HG03045 (cell line): ENCODE data around the gene SCRN1.

Experiments
- ATAC-seq: cut with Tn5 transposase; IDR thresholded peaks from one replicate; pipeline ENCODE4 v1.9.1; 2021; ENCODE audit warnings: mild to moderate bottlenecking, moderate library complexity; ENCODE audit not compliant: unreplicated experiment

Gene SCRN1

DNA sequence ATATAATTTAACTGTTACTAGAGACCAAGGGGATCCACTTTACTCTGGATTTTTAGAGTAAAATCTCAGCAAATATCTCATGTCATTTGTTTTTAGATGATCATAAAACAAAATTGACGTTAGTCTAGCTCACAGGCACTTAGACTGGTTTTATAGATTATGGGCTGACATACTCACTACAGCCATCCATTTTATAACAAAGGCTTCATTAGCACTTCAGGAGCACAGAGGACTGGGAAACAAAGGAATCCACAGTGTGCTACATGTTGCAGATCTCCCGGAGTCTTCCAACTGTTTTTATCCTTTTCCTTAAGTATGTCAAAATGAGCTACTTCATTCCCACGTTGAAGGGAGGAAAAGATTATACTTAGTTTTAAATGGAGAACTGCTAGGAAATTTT is 15.9 kb upstream of the SCRN1 start:
- no peak for ATAC-seq

DNA sequence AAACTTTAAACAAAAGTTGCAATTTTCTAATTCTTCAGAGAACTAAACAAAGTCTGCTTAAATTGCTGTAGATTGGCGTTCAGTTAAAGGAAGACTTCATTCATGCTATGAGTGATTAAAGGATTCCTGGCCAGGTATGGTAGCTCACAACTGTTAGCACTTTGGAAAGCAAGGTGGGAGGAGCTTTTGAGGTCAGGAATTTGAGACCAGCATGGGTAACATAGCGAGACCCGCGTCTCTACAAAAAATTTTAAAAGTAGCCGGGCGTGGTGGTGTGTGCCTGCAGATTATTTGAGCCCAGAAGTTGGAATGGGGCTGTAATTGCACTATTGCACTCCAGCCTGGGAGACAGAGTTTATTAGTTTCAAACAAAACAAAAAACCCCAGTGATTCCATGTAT is 13.5 kb upstream of the SCRN1 start:
- ATAC-seq: no peak

DNA sequence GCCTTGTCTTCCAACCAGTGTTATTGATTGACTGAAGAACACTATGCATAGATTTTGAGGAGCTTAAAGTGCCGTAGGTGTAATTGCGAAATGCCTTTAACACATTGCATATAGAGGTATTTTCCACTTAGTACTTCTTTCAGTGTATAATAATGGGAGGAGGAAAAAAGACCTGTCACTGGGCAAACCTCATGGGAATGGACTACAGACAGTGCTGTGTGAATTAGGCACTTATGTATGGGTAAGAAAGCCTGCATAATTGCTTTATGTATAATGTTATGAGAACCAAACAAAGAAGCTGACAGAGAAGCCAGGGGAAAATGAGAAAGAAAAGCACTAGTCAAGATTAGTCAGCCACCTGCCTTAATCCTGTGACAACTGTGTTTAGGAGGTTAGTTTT is 12.4 kb upstream of the SCRN1 start:
- no peak for ATAC-seq

DNA sequence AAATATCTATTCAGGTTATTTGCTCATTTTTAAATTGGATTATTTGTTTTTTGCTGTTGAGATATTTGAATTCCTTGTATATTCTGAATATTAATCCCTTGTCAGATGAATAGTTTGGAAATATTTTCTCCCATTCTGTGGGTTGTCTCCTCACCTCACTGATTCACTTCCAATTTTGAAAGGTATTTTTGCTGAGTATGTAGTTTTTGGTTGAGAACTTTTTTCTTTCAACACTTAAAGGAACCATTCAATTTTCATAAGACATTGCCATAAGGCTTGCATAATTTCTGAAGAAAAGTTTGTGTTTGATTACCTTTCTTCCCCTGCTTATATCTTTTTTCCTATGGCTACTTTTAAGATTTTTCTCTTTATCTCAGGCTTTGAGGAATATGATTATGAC is 8.9 kb upstream of the SCRN1 start:
- no peak for ATAC-seq

DNA sequence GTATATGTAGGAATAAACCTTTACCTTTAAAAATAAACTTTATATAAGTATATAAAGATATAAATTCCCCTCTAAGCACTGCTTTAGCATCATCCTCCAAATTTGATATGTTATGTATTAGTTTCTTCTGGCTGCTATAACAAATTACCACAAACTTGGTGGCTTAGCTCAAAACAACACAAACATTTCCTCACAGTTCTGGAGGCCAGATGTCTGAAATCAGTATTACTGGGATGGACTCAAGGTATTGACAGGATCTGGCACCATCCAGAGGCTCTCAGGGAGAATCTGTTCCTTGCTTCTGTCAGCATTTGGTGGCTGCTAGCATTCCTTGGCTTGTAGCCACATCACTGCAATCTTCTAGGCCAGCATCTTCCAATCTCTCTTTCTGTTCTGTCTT is 6.7 kb upstream of the SCRN1 start:
- no peak for ATAC-seq

DNA sequence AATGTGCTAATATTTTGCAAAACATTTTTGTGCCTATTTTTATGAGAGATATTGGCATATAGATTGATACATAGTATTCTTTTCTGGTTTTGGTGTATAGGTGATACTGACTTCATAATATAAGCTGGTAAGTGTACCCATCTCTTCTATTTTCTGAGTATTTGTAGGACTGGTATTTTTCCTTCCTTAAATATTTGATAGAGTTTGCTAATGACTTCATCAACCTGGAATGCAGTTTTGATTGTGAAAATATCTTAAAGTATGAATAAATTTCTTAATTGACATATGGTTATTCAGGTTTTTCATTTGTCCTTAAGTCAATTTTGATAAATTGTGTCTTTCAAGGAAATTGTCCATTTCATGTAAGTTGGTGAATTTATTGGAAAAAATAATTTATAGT is 6.1 kb upstream of the SCRN1 start:
- no peak for ATAC-seq

DNA sequence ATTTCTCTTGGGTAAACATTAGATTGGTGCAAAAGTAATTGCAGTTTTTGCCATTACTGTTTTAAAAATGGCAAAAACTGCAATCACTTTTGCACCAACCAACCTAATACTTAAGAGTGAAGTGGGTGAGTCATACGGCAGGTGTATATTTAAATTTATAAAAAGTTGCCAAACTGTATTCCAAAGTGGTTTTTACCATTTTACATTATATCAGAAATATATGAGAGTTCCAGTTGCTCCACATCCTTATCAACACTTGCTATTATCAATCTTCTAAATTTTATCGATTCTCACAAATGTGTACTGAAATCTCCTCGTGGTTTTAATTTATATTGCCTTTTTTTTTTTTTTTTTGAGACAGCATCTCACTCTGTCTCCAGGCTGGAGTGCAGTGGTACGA is 3.5 kb upstream of the SCRN1 start:
- no peak for ATAC-seq

DNA sequence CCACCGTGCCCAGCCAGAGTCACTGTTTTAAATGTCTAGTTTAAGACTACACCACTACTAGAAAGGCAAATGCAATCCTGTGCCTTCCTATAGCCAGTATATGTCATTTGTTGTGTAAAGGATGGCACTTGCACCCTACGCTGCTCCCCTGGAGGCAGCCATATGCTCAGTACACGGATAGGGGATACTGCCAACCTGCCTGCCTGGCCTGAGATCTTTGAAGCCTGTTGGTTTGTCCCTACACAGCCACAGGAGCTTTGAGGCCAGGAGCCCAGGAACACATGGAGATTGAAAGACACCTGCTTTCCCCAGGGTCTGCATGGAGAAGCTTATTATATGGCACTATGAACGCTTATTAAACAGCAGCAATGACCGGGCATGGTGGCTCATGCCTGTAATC is 2.3 kb upstream of the SCRN1 start:
- ATAC-seq: no peak

DNA sequence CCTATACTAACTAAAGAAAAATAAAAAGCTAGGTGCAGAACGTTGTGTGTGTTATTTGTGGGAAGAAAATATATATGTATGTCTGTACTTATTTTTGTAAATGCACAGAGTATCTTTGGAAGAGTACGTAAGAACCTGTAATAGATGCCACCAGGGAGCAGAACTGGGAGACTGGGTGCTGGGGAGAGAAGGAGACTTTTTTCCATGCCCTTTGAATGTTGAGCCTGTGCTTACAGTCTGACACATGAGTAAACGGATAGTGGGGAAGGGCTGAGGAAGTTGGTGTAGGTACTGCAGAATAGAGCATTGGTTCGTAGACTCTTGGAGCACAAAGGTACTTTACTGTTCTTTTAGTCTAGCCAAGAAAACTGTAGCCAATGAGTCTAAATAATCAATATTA is 1.3 kb upstream of the SCRN1 start:
- no peak for ATAC-seq

DNA sequence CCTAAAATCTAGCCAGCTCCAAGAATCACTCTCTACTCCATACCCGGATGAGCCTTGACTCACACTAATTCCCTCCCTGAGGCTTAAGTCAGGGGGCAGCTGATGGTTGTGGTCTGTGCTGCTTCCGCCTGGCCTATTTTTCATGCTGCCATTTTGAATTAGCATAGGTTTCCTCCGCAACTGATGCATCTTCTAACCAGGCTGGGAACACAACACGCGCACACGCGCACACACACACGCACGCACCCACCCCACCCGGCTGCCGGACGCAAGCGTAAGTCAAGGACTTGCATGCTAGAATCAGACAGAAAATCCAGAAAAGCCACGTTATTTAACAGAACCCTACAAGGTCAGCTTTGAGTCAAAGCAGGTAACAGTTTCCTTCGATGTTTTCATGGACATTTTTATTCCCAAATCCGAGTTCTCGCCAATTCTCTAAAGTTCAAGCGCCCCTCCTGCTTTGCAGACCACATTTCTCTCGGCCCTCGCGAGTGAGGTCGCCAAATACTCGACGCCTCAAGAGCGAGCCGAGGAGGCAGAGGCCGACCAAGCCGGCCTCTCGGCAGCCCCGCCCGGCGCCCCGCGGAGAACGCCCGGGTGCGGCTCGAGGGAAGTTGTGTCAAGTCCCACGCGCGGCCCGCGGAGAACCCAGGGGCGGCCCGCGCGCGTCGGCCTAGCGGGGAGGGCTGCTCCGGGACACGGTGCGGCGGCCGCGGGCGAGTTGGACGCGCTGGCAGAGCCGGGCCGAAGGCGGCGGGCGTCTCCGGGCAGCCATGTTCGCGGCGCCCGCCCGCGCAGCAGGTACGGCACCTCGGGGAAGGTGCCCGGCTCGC is 961 bp downstream of the SCRN1 start:
- peak; percentile 37 for ATAC-seq

DNA sequence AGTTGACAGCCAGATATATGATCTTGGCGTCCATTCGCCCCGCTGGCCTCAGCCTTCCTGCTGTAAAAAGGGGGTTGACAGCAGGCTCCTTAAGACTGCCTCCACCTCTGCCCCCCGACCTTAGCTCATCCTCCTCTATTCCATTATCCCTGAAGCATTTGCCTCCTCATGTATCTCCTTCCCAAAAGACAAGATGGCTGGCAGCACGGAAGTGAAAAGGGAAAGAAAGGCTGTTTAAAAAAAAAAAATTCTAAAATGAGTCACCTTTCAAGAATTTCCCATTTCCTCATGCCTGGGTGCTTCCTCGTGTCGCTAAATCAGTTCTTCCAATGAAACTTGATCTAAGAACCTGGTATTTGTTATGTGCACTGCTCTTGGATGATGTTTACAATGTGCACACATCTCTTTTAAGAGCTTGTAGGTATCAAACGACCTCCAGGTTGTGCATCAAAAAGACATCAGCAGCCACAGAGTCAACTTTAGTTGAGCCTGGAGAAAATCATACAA is 1.7 kb downstream of the SCRN1 start:
- no peak for ATAC-seq

DNA sequence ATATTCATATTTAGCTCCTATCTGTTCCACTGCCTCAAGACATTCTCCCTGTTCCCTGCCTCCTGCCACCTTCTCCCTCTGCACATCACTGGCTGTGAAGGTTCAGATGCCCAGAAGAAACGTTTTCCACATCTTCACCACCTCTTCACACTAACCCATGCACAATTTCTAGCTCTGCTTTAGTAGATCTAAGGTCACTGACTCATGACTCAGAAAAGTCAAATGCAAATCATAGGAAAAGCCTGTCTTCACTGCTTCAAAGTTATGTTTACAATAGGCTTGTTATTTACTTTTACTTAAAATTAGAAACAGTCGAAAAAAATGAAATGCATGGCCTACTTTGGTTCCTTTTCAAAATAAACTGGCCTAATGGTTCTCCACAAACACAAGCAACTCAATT is 2.5 kb downstream of the SCRN1 start:
- ATAC-seq: no peak

DNA sequence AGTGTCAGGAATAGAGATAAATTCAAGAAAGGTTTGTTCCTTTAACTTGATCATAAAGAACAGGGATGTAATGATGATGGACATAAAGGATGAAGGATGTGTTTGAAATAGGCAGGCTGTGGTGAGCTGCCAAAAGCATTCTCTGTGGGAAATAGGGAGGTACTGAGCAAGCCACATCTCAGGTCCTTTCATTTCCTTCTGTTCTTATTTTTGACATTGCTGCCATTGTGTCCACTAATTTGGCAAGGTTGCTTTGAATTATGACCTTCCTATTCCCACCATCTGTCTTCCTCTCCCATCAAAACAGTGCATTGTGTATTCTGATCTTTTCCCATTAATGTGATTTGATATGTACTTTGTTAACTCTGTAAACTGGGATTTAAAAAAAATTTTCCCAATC is 9.4 kb downstream of the SCRN1 start:
- ATAC-seq: no peak

DNA sequence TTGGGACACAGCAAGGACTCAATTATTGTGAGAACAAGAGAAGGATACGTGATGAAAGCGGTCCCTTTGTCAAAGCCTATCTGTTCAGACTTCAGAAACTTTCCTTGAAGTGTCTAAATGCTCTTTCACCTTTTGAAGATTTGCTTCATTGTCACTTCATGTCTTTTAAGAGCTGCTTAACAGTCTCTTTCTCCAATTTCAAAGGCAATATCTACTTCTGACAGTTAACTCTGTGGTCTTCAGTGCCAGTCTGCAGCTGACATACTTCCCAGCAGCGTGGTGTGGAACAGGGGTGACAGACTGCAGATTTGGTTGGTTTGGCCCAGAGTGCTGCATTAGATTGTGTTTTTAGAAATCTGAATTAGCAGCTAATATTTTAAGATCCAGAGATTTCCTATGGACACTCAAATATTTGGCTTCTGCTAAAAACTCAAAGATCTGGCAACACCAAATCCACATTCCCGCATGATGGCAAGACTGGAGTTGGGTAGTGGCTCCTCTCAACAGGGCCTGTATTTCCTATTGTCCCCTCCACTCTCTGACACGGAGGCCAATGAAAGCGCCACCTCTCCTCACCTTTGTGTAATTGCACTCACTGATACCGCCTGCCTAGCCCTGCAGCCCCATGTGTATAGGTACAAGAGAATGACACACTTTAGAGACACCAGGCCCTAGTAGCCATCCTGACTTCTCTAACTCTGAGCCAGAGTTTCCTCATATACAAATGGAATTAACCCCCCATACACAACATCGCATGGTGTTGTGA is 11.5 kb downstream of the SCRN1 start:
- no peak for ATAC-seq

DNA sequence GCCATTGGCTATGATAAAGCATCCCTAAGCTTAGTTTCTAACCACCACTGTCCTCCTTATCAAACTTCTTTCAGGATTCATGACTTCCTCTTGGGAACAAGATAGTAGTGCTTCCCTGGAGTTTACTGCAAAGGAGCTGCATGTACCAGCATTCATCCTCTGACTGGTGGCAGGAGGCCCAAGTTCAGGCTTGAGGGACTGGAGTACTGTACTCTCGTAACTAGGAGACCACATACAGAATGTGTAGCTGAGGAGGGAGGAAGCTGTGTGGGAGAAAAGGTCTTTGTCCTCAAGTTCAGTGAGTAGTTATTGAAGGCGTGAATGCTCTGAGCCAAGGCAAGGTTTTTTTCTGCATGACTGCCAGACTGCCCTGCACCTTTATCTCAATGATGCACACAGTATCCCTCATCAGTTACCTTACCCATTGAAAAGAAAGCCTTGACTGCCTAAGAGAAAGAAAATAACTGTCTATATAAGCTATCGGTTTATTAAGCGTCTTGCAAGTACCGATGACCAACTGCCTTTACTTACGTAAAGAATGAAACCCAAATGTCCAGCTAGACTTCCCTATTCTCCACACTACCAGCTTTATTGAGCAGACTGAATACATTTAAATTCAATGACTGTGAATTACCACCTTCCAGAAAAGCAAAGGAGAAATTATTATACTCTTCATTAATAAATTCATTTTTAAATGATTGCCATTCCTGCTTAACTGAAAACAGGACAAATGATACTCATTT is 12.8 kb downstream of the SCRN1 start:
- ATAC-seq: no peak

DNA sequence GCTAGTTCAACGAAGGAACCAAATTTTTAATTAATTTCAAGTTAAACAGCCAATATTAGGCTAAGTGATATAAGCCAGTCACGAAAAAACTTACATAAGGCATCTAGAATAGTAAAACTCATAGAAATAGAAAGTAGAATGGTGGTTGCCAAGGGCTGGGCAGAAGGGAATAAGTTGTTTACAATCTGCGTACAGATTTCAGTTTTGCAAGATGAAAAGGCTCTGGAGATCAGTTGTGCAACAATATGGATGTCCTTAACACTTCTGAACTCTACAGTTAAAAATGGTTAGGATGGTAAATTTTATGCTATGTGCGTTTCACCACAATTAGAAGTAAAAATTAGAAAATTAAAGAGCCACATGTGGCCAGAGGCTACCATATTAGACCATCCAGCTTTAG is 13.3 kb downstream of the SCRN1 start:
- ATAC-seq: no peak

DNA sequence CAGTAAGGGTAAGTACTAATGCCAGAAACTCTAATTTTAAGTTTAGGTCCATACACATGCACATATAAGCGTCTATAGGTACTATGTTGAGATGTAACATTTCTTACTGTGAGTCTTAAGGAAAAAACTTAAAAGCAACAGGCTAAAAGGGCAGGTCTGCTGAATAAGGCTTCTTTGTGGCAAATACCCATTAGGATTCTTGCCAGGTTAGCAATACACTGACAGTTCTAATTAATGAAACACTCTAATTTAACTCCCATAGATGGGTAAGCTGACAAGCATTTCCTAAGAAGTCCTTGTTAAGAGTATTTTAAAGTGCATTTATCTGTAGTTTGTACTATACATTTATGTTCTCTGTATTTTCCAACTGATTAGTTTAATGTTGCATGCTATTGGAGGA is 14.0 kb downstream of the SCRN1 start:
- no peak for ATAC-seq

DNA sequence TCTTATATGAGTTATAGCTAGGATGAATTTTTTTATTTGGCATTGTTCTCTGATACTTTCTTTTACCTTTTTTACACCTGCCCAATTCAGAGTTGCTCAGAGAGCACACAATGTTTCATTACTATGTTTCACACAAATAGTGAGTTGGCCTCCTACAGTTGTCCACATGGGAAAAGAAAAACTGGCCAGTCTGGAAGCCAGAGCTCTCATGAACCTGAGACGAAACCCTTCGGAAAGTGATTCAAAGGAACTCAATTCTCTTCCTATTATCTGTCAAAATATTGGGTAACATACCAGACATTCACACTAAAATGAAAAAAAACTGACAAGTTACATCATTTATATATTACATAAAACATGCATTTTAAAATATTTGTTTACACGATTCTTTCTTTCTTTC is 15.3 kb downstream of the SCRN1 start:
- ATAC-seq: no peak

DNA sequence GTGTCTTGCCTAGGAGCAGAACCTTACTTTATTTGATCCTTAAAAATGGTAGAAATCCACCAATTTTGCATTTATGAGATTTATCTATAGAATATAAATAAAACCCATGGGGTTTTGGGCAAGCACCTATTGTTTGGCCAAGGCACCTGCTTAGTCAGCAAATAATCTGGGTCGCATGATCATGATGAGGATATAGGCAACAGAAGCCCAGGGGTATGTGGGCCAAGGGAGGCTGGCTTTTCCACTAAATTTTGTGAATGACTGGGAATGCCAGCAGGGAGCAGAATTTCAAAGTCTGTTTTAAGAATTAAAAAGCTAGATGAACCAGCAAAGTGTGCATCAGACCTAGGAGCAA is 17.3 kb downstream of the SCRN1 start:
- ATAC-seq: no peak

DNA sequence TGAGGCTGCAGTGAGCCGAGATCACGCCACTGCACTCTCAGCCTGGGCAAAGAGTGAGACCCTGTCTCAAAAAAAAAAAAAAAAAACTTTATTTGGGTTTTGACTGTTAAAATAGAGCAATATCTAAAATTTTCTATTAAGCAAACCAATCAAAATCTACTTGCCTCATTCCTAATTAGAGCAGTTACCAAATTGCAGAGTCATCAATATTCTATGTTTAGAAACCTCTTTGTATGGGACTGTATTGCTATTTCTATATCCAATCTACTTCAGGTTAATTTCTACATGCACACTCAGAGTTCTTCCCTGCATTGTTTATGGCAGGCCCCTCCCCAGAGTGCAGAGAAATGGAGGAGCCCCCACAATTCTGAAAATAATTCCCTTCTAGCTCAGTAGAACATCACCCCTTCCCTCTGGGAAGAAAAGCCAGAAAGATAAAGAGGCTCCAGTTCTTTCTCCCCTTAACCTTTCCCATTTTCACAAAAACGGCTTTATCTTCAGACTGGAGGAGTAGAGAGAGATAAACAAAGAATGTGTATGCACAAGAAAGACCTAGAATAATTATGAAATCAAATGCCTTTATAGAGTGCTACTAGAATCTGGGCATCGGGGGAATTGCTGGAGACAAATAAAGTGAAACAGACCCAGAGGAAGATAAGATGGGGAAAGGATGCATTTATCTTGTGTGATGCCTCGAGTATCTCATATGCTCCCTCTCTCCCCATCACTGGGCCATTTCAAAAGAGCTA is 17.9 kb downstream of the SCRN1 start:
- no peak for ATAC-seq

DNA sequence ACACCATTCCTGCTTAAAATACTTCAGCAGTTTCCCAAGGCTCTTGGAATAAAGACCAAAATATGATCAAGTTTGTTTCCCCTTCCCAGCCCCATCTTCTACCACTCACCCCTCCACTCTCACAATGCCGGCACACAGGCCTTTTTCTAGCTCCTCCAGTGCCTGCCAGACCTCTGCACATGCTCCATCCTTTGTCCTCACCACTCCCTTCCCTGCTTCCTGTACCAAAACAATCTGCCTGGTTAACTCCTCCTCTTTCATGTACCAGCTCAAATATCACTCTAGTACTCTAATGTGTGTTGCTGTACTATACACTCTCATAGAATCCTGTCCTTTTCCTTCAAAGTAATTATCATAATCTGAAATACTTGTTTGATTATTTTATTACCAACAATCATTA is 19.4 kb downstream of the SCRN1 start:
- no peak for ATAC-seq
